Lower leg skin (tissue), 3 donors: ENCODE data around the gene ZIC1.

Experiments
- CTCF ChIP-seq, 3 donors: fragments of 450-650 bp; IDR thresholded peaks; one replicate each; pipeline ENCODE4 v1.5.1; 2016; ENCODE audit warnings: antibody characterized with exemption in 3 of 3, mild to moderate bottlenecking in 3 of 3, moderate library complexity in 2 of 3
- POLR2A ChIP-seq, 2 donors: fragments of 450-650 bp; IDR thresholded peaks; one replicate each; pipeline ENCODE4 v1.6.1; 2016 to 2017; ENCODE audit warnings: antibody characterized with exemption in 2 of 2, mild to moderate bottlenecking in 1 of 2, moderate library complexity in 1 of 2

DNA sequence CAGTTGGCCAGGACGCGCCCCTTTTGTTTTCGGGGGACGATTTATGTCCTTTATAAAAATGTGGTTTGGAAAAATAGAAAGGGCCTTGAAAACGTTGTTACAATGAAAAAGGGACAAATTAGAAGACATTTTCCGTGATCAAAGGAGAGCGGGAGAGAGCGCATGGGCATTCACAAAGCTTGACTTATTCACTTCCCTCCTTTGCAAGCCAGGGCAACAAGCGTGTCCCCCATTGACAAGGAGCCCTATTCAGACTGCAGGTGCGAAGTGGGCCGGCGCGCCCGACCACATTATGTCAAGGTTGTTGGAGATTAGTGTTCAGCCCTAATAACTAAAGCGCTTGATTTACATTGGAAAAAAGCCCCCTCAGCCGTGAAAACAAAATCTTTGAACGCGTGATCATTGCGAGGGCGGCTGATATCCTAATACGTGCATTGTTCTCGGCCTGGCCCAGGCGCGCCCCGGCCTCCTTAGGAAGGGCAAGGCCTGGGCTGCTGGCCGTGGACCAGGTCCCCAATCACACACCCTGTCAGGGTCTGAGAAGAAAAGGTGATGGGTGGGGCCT is 28.7 kb upstream of the ZIC1 start:
- TF ChIP-seq CTCF (IDR thresholded peaks at IDR 0.05) (no peak), POLR2A (IDR thresholded peaks at IDR 0.05) (no peak)
